HTERT RPE-1 (cell line): ENCODE data around the gene STK32C.
"Not testable (repeated sequence)": the region's sequence is repeated elsewhere in the genome, so short reads cannot be mapped to it uniquely, and the experiment has no call there.

Experiments used
- in situ Hi-C: fragments of 300-500 bp; cut with MboI; formaldehyde crosslinking; loops from 4 replicates; pipeline ENCODE4 v1.14.3; 2020; ENCODE audit warnings: low sequenced_read_pairs

Gene STK32C

DNA sequence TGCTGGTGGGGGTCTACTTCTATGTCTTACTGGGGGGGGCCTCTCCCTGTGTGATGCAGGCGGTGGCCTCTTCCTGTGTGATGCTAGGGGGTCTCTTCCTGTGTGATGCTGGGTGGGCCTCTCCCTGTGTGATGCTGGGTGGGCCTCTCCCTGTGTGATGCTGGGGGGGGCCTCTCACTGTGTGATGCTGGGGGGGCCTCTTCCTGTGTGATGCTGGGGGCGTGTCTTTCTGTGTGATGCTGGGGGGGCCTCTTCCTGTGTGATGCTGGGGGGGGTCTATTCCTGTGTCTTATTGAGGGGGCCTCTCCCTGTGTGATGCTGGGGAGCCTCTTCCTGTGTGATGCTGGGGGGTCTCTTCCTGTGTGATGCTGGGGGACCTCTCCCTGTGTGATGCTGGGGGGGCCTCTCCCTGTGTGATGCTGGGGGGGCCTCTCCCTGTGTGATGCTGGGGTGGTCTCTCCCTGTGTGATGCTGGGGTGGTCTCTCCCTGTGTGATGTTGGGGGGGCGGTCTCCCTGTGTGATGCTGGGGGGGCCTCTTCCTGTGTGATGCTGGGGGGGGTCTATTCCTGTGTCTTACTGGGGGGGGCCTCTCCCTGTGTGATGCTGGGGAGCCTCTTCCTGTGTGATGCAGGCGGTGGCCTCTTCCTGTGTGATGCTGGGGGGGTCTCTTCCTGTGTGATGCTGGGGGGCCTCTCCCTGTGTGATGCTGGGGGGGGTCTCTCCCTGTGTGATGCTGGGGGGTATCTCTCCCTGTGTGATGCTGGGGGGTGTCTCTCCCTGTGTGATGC, 146.7 kb downstream of the STK32C start:
- in situ Hi-C loops, result not testable (repeated sequence)

DNA sequence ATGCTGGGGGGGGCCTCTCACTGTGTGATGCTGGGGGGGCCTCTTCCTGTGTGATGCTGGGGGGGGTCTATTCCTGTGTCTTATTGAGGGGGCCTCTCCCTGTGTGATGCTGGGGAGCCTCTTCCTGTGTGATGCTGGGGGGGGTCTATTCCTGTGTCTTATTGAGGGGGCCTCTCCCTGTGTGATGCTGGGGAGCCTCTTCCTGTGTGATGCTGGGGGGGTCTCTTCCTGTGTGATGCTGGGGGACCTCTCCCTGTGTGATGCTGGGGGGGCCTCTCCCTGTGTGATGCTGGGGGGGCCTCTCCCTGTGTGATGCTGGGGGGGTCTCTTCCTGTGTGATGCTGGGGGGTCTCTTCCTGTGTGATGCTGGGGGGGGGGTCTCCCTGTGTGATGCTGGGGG, 147.5 kb downstream of the STK32C start:
- in situ Hi-C loops, result not testable (repeated sequence)

DNA sequence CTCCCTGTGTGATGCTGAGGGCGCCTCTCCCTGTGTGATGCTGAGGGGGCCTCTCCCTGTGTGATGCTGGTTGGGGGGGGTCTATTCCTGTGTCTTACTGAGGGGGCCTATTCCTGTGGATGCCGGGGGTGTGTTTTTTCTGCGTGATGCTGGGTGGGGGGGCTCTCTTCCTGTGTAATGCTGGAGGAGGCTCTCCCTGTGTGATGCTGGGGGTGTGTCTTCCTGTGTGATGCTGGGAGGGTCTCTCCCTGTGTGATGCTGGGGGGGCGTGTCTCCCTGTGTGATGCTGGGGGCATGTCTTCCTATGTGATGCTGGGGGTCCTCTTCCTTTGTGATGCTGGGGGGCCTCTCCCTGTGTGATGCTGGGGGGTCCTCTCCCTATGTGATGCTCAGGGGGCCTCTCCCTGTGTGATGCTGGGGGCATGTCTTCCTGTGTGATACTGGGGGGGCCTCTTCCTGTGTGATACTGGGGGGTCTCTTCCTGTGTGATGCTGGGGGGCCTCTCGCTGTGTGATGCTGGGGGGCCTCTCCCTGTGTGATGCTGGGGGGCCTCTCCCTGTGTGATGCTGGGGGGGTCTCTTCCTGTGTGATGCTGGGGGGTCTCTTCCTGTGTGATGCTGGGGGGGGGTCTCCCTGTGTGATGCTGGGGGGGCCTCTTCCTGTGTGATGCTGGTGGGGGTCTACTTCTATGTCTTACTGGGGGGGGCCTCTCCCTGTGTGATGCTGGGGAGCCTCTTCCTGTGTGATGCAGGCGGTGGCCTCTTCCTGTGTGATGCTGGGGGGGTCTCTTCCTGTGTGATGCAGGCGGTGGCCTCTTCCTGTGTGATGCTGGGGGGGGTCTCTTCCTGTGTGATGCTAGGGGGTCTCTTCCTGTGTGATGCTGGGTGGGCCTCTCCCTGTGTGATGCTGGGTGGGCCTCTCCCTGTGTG, 148.2 kb downstream of the STK32C start:
- in situ Hi-C loops, result not testable (repeated sequence)

DNA sequence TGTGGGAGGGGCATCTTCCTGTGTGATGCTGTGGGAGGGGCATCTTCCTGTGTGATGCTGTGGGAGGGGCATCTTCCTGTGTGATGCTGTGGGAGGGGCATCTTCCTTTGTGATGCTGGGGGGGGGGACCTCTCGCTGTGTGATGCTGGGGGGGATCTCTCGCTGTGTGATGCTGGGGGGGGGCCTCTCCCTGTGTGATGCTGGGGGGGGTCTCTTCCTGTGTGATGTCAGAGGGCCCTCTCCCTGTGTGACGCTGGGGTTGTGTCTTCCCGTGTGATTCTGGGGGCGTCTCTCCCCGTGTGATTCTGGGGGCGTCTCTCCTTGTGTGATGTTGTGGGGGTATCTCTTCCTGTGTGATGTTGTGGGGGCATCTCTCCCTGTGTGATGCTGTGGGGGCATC, 148.9 kb downstream of the STK32C start:
- in situ Hi-C loops, result no loop called here

DNA sequence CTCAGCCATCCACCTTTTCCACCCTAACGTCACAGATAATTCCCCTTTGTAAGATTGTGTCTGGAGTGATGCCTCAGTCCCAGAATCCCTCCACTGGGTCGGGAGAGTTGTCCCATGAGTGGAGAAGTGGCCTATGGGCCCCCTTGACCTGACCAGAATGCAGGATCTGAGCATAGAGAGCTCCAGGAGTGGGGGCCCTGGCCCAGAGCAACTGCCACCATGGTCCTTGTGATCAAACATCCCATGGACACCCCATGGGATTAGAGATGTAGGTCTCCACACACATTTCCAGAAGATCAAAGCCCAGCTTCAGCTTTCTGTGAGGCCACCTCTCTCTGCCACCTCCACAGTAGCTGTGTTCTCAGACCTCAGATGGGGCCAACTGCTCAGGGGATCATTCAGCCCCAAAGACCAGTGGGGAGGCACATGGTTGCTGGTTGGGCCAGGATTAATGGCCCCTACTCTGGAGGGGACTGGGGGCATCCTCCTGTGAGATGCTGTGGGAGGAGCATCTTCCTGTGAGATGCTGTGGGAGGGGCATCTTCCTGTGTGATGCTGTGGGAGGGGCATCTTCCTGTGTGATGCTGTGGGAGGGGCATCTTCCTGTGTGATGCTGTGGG, 149.5 kb downstream of the STK32C start:
- in situ Hi-C loops, result no loop called here
